Cardiac muscle cell (in vitro differentiated cells and primary cell): ENCODE results near the gene DELE1. TPM values are rescaled to one million over a fixed set of nuclear protein-coding genes. Genes with fewer than 3 reads are reported as not detected.
A peak's percentile ranks its signal among the peaks of the same experiment; 100 is the strongest.

Source experiments
- DNase-seq, 2 donors: peaks; one replicate each; pipeline versions ENCODE4 v3.0.0 to v3.0.0-alpha.2; 2010 to 2017; ENCODE audit warnings: low read depth in 1 of 2, low spot score in 1 of 2
- H3K27ac ChIP-seq: fragments of 200-600 bp; sonication (generic); 2 replicates; pipeline ENCODE4 v1.5.1; 2016
- H3K27me3 ChIP-seq: fragments of 200-600 bp; sonication (generic); 2 replicates; pipeline ENCODE4 v1.6.0; 2016; ENCODE audit warnings: control low read depth
- H3K36me3 ChIP-seq: fragments of 200-600 bp; sonication (generic); 2 replicates; pipeline ENCODE4 v1.5.1; 2016; ENCODE audit warnings: control low read depth
- H3K4me1 ChIP-seq: fragments of 200-600 bp; sonication (generic); 2 replicates; pipeline ENCODE4 v1.8.1; 2017; ENCODE audit warnings: low read depth, mild to moderate bottlenecking, mixed run types
- H3K4me3 ChIP-seq: fragments of 200-600 bp; sonication (generic); 2 replicates; pipeline ENCODE4 v1.5.1; 2016; ENCODE audit warnings: mild to moderate bottlenecking
- H3K9me3 ChIP-seq: fragments of 200-600 bp; sonication (generic); 2 replicates; pipeline ENCODE4 v1.5.1; 2017; ENCODE audit warnings: low read depth, mild to moderate bottlenecking, control low read depth
- CTCF ChIP-seq: IDR thresholded peaks from 2 replicates; pipeline ENCODE4 v1.5.1; 2012; ENCODE audit warnings: low read depth, mild to moderate bottlenecking, low read length
- polyA plus RNA-seq: library from polyadenylated mRNA; unstranded; fragments of >200 nt; fragmentation: Nextera tagmentation; extraction: Ambion mirVana; gene quantifications from 2 replicates; pipeline ENCODE4 v1.2.1, GENCODE V29; 2016
- total RNA-seq: library from RNA; depleted of rRNA; stranded (reverse); fragments of >200 nt; gene quantifications from 2 replicates; pipeline ENCODE4 v1.2.3, GENCODE V29; 2016

DELE1 gene
- total and polyA plus RNA-seq, 2 experiments from 2014 or later = 58.1 to 101 TPM

- H3K27ac ChIP-seq = no peak overlapping the region
- TF ChIP-seq CTCF = no peak
- no peak overlapping the region for H3K4me3 ChIP-seq
- H3K9me3 ChIP-seq = no peaks in the 10 kb centered on the region
- H3K27me3 ChIP-seq = no peaks in the 10 kb centered on the region
- peaks cover 7% of the 10 kb centered on the region for H3K36me3 ChIP-seq
- H3K4me1 ChIP-seq = no peaks in the 10 kb centered on the region
- DNase-seq = peak in 1 of 2 donors; percentile 29
These were observed 17.1 kb downstream of the DELE1 start for GRCh38 chr5:141940695-141941271.

DNA sequence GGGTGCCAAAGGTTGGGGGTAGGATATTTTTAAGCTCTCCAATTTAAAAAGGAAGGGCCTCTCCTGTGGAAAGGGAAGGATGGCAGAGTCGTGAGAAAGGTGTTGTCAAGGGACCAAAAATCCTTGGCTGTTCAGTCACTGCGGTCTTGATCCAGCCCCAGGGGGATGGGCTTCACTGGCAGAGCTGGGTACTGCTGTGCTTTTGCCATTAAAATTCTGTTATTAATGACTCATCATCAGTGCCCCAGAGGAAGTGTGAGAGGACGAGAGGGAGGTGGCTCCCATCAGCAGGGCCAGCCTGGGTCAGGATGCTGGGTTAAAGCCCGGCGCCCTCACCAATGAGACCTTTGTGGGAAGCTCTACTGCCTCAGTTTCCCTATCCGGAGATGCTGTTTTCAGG lies 17.6 kb downstream of the DELE1 start:
- Histone ChIP-seq H3K36me3 (peaks cover 6% of the 10 kb centered on the region), H3K27ac (no peak overlapping the region)
- DNase-seq = peak in 1 of 2 donors; percentile 17

GRCh38 chr5:141941779-141942178 lies 18.1 kb downstream of the DELE1 start:
- no peaks in the 10 kb centered on the region for H3K27me3 ChIP-seq
- H3K27ac ChIP-seq = no peak overlapping the region
- TF ChIP-seq CTCF = no peak
- no peak overlapping the region for H3K4me3 ChIP-seq
- no peak for DNase-seq
- peaks cover 6% of the 10 kb centered on the region for H3K36me3 ChIP-seq
- no peaks in the 10 kb centered on the region for H3K4me1 ChIP-seq
- H3K9me3 ChIP-seq = no peaks in the 10 kb centered on the region

More for the DNA sequence above, 17.6 kb downstream of the DELE1 start:
- no peaks in the 10 kb centered on the region for H3K27me3 ChIP-seq
- H3K4me3 ChIP-seq = no peak overlapping the region
- H3K4me1 ChIP-seq = no peaks in the 10 kb centered on the region
- H3K9me3 ChIP-seq = no peaks in the 10 kb centered on the region
- TF ChIP-seq CTCF = no peak

DNA sequence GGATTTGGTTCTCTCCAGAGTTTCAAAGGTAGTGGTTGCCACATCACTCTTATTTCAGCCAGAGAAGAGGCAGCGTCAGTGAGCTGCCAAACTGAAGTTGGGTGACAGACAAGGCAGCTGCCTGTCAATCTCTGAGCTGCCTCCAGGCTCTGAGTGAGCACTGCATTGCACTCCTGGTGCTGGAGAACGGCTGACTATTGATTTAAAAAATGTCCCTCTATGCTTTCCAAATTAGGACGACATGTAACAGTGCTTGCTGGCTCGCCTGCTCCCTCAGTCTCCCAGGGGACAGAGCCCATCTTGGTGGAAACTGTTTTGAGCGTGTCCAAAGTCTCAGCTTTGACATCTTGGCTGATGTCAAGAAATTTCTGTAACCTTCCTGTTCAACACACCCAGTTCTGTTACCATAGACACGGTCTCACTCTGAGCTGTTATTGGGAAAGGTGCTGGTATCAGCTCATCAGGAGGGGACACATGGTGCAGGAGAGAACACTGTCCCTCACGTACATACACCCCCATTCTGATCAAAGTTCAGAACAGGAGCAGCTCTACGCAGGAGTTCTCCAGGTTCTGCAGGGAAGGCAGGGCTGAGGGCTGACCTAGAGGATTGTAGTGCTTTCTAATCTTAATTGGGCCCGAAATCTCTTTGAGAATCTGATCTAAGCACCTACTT lies 18.6 kb downstream of the DELE1 start:
- no peak for TF ChIP-seq CTCF
- Histone ChIP-seq H3K36me3 (peaks cover 6% of the 10 kb centered on the region), H3K27ac (no peak overlapping the region), H3K27me3 (no peaks in the 10 kb centered on the region), H3K4me1 (no peaks in the 10 kb centered on the region), H3K9me3 (no peaks in the 10 kb centered on the region), H3K4me3 (no peak overlapping the region)
- no peak for DNase-seq

DNA sequence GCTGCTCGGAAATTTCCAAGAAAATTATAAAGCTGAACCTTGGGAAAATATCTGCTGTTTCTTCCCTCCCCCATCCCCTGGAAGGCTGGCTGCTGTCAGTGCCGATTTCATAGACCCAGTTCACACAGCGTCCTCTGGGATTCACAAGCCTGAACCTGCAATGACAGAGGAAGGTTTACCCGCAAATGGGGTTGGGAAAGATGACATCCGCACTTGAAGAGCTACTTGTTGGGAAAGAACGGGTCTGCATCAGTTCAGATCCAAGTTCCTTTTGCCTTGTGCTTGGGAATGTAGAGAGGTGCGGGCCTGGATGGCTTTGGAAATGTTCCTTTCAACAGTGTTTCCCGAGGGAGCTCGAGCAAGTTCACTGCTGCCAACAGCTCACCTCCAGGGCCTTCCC lies 20.4 kb downstream of the DELE1 start:
- DNase-seq = no peak
- H3K27me3 ChIP-seq = no peaks in the 10 kb centered on the region
- TF ChIP-seq CTCF = no peak

More for the DNA sequence above, 20.4 kb downstream of the DELE1 start:
- no peak overlapping the region for H3K4me3 ChIP-seq
- no peak overlapping the region for H3K27ac ChIP-seq
- H3K4me1 ChIP-seq = no peaks in the 10 kb centered on the region
- no peaks in the 10 kb centered on the region for H3K36me3 ChIP-seq
- no peaks in the 10 kb centered on the region for H3K9me3 ChIP-seq
